ENCODE measurements around the gene RIN1. TPM values are rescaled to one million over a fixed set of nuclear protein-coding genes. Genes with fewer than 3 reads are reported as not detected.

Gene RIN1
- total RNA-seq, 3 donors from 2014 or later (not counting 1 experiment from before 2014, with no cell fraction given): 1.3 to 7.9 (median 2.5) TPM

DNA sequence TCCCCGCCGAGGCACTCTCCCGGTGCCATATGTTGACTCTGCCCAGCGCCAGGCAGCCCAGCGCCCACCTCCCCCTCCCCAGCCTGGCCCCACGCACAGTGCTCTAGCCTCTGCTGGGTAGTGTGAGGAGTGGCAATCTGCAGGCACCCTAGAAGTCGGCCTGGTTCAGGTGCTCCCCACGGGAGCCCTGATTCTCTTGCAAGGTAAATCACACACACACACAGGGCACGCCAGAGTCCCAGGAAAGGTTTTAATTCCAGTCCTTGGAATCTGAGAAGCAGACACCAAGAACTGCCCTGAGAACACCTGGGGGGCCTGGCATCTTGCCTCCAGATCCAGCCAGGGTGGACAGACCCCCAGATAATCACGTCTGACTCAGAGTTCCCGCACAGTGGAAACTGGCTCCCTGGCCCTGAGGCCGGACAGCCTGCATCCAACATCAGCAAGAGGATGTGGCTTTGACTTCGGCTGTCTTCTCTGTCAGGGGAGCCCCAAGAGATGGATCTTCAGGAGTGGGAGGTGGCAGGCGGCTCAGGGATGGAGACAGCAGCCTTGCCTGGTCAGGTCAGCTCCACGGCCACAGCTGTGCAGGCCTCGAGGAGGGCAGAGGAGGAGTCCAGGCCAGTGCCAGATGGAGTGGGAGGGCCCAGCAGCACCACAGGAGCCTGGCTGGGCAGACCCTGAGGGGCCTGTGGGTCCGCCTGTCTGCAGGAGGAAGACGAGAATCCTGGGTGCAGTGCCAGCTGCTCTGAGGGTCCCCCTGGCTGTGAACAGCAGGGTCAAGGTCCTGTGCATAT lies 1.1 kb upstream of the RIN1 start:
- Histone ChIP-seq H3K9me3 (ENCODE audit: control insufficient read depth, insufficient read depth, low read length) (no peaks in the 10 kb centered on the region), H3K4me3 (ENCODE audit: low read length) (no peak overlapping the region), H3K36me3 (ENCODE audit: control insufficient read depth, insufficient read depth, low read length) (peaks cover 49% of the 10 kb centered on the region), H3K4me1 (ENCODE audit: control insufficient read depth, insufficient read depth, low read length) (peaks cover 24% of the 10 kb centered on the region), H3K27ac (ENCODE audit: low read length) (peak overlapping the region; percentile 4), H3K27me3 (ENCODE audit: control insufficient read depth, insufficient read depth, low read length) (no peaks in the 10 kb centered on the region)
- TF ChIP-seq CTCF (IDR thresholded peaks at IDR 0.05): no peak
- peak in 1 of 2 donors; percentile 4 for DNase-seq
- ATAC-seq: no peak
- peaks cover 7 to 25% of the 10 kb centered on the region in 2 donors for H3K27me3 Mint-ChIP-seq (ENCODE audit: low read depth in 2 of 2)
- H3K36me3 Mint-ChIP-seq: no peaks in the 10 kb centered on the region
- H3K4me3 Mint-ChIP-seq: no peak overlapping the region
- intact Hi-C loops (cut with micrococcal nuclease): no loop called here
- peaks cover 10 to 31% of the 10 kb centered on the region in 2 donors for H3K4me1 Mint-ChIP-seq
- H3K9me3 Mint-ChIP-seq: no peaks in the 10 kb centered on the region
- 79% methylated on average over 17 of the region's 18 CpGs for WGBS (ENCODE audit: insufficient coverage)
- peak overlapping the region; percentile 71 to 92 for H3K27ac Mint-ChIP-seq

- Histone ChIP-seq H3K27ac (ENCODE audit: low read length) (no peak overlapping the region), H3K4me3 (ENCODE audit: low read length) (peak overlapping the region; percentile 8)
- DNase-seq: peak in 1 of 2 donors; percentile 14
Observed at GRCh38 chr11:66335531-66336233, 552 bp downstream of the RIN1 start.

DNA sequence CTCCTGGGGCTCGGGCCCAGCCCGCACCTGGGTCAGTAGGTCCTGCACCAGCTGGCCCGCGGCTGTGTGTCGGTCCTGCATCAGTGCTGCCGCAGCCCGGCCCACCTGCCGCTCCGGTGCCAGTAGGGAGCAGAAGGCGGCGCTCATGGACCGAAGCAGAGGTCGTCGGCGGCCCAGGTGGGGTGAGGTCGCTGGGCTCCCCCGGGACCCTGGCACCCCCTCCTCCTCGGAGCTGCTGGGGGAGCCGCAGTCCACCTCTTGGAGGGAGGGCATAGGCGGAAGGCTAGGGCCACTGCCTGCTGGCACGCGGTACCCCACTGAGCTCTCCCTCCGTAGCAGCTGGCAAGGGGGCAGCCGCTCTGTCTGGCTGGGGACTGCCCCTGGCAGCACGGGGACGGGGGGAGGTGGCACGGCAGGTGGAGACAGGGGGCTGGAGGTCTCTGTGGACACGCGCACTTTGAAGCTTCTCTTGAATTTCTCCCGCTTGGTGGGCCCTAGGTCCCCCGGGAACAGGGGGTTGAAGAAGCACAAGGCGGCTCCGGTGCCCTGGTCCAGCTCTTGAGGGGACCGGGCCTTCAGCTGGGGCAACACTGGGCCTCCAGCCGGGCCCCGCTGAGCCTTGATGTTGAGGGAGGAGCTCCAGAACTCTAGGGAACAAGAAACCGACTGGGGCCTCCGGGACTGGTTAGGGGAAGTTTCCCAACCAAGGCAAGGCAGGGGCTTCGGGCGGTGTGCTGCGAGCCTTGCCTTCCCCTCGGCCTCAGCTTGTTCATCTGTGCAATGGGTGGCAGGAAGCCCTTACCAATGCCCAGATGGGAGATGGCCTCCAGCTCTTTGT lies 1.4 kb downstream of the RIN1 start:
- Mint-ChIP-seq H3K27me3 (ENCODE audit: low read depth in 2 of 2) (peaks cover 8 to 24% of the 10 kb centered on the region in 2 donors), H3K27ac (peak overlapping the region in 1 of 2 donors; percentile 92), H3K4me3 (peak overlapping the region; percentile 21), H3K9me3 (no peaks in the 10 kb centered on the region), H3K4me1 (peaks cover 10 to 26% of the 10 kb centered on the region in 2 donors), H3K36me3 (no peaks in the 10 kb centered on the region)
- no peak overlapping the region for H3K27ac ChIP-seq (ENCODE audit: low read length)
- WGBS (ENCODE audit: insufficient coverage): 89% methylated on average over 42 of the region's 42 CpGs
- DNase-seq (peak in 1 of 2 donors; percentile 3), ATAC-seq (no peak)
- intact Hi-C loops (cut with micrococcal nuclease): no loop called here
- H3K27me3 ChIP-seq (ENCODE audit: control insufficient read depth, insufficient read depth, low read length): peaks cover 3% of the 10 kb centered on the region
- no peak overlapping the region for H3K4me3 ChIP-seq (ENCODE audit: low read length)
- H3K36me3 ChIP-seq (ENCODE audit: control insufficient read depth, insufficient read depth, low read length): peaks cover 25% of the 10 kb centered on the region
- no peaks in the 10 kb centered on the region for H3K9me3 ChIP-seq (ENCODE audit: control insufficient read depth, insufficient read depth, low read length)
- peaks cover 25% of the 10 kb centered on the region for H3K4me1 ChIP-seq (ENCODE audit: control insufficient read depth, insufficient read depth, low read length)
- TF ChIP-seq CTCF (IDR thresholded peaks at IDR 0.05): no peak

More at GRCh38 chr11:66335531-66336233, 552 bp downstream of the RIN1 start:
- 24% methylated on average over 35 of the region's 35 CpGs for WGBS (ENCODE audit: insufficient coverage)
- Mint-ChIP-seq H3K4me1 (peaks cover 10 to 26% of the 10 kb centered on the region in 2 donors), H3K4me3 (peak overlapping the region; percentile 84), H3K27ac (peak overlapping the region; percentile 71 to 92), H3K9me3 (no peaks in the 10 kb centered on the region), H3K27me3 (ENCODE audit: low read depth in 2 of 2) (peaks cover 8 to 24% of the 10 kb centered on the region in 2 donors), H3K36me3 (no peaks in the 10 kb centered on the region)
- TF ChIP-seq CTCF (IDR thresholded peaks at IDR 0.05): no peak
- Histone ChIP-seq H3K4me1 (ENCODE audit: control insufficient read depth, insufficient read depth, low read length) (peaks cover 24% of the 10 kb centered on the region), H3K27me3 (ENCODE audit: control insufficient read depth, insufficient read depth, low read length) (peaks cover 3% of the 10 kb centered on the region), H3K9me3 (ENCODE audit: control insufficient read depth, insufficient read depth, low read length) (no peaks in the 10 kb centered on the region), H3K36me3 (ENCODE audit: control insufficient read depth, insufficient read depth, low read length) (peaks cover 34% of the 10 kb centered on the region)
- peak in 2 of 3 donors; percentile 17 to 20 for ATAC-seq
- intact Hi-C loops (cut with micrococcal nuclease): loop anchor here (1.0 kb wide), 1 partner anchor 7 kb away; no protein-coding TSS in a partner anchor
